T-helper 1 cell (primary cell): ENCODE results near the gene NPAS3.

Experiments used
- DNase-seq, 5 donors: peaks; one replicate each; pipeline ENCODE4 v3.0.0-alpha.2; 2012 to 2020

NPAS3 gene

GRCh38 chr14:33596211-33597080 is 657.8 kb downstream of the NPAS3 start:
- no peak for DNase-seq

DNA sequence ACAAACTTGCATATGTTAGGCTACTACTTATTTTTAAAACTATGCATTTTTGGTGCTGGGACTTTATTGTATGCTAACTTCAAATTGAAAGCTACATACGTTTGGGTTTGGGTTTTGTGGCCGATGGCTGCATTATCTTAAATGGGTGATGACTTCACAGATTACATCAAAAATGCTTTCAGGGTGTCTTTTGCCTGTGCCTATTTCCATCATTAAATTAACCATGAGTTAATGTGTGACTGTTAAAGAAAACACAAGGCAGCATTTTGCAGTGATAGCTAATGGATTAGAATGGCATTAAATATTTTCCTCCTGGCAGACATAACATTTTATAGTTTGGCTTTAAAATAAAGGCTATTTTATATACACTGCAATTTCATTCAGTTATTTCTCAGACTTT is 659.9 kb downstream of the NPAS3 start:
- no peak for DNase-seq

- no peak for DNase-seq
Observed at GRCh38 chr14:33602396-33602795, 663.7 kb downstream of the NPAS3 start.

DNA sequence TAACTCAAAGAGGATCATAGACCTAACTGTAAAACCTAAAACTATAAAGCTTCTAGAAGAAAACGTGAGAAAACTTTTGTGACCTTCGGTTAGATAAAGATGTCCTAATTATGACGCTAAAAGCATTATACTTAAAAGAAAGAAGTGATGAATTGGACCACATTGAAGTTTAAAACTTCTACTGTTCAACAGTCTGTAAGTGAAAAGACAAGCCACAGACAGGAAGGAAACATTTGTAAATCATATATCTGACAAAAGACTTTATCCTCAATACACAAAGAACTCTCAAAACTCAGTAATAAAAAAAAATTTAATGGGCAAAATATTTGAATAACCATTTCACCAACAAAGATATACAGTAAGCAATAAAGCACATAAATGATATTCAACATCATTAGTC is 667.9 kb downstream of the NPAS3 start:
- DNase-seq, result no peak

DNA sequence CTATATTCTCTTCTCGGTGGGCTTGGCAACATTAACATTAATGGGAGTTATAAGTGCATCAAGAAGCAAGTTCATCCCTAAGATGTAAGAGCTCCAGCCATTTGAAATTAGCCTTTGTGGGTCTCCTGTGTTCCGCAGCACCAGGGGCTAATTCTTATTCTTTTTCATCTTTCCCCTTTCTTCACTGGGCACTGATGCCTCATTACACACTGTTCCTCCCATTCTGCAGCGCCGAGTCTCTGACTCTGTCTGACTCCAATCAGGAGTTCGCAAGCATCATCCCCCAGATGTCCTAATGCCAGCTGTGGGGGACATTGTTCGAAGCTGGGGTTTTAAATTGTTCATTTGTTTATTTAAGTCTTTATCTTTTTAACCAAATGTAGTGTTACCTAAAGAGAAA is 670.9 kb downstream of the NPAS3 start:
- no peak for DNase-seq

DNA sequence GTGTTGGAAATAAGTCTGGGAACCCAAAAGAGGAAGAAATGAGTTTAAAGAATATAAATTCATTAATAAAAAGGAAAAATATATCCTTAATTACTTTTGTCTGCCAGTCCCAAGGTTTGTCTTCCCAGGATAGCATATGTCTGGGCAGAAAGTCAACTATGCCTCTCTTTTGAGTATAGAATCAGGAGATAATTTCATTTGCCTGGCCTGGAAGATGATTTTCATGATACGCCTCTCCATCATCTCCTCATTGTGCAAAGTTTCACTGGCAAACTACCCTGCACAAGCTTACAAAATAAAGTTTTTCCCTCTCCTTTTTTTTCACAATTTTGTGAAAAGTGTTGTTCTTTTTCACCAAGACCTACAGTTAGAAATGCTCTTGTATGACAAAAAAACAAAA is 671.4 kb downstream of the NPAS3 start:
- no peak for DNase-seq

- DNase-seq, result no peak
Observed at GRCh38 chr14:33611405-33612196, 672.9 kb downstream of the NPAS3 start.

GRCh38 chr14:33612197-33612505 is 673.5 kb downstream of the NPAS3 start:
- no peak for DNase-seq

- DNase-seq, result no peak
Observed at GRCh38 chr14:33617154-33617553, 678.5 kb downstream of the NPAS3 start.

GRCh38 chr14:33618361-33619105 is 679.9 kb downstream of the NPAS3 start:
- DNase-seq, result no peak

DNA sequence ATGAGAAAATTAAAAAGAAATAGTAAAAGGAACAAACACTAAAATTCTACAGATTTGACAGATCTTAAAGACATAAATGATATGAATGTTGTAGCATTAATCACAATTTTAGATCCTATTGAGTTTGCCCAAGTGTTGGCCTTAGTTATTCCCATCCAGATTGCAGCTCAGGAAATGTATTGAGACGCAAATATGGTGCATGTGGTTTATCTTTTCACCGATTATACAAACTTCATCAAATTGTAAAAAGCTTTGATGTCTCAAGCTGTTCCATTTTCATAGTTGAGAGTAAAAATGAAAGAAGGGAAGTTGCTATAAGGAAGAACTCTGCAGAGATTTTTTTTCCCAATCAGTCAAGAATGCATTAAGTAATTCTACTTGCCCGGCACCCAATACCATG is 683.8 kb downstream of the NPAS3 start:
- no peak for DNase-seq

GRCh38 chr14:33629792-33630191 is 691.1 kb downstream of the NPAS3 start:
- no peak for DNase-seq

DNA sequence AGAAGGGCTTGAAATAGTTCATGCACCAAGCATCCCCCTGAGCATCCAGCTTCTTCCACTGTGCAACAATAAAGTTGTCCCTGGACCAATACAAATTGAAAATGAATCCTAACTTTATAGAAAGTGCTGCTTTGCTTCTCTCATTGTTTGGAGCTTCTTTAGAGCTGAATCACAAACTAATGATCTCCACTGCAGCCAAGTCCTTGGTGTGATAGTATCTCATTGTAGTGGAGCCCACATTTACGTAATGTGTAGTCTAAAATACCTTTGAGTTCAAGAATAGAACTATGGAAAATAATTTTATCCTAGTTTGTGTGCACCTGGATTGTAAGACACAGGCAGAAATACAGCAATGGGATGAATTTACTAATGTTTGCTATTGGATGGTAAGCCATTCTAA is 692.3 kb downstream of the NPAS3 start:
- DNase-seq, result no peak

GRCh38 chr14:33631441-33631840 is 692.8 kb downstream of the NPAS3 start:
- no peak for DNase-seq

DNA sequence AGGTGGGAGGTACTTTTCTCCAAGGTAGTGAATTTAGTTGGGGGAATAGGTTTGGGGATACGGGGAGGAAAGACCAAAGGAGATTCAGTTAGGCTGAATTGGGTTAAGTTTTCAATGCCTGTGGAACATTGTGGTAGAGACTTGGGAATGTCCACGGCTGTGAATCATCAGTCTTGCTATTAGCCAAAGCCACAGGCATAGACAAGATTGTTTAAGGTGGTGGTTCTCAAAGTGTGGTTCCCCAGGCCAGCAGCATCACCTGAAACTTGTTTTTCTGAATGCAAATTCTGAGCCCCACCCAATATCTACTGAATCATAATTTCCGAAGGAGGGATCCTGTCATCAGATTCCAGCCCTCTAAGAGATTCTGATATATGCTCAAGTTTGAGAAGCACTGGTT is 696.0 kb downstream of the NPAS3 start:
- no peak for DNase-seq

- no peak for DNase-seq
Observed at GRCh38 chr14:33636716-33637115, 698.0 kb downstream of the NPAS3 start.

GRCh38 chr14:33642080-33642479 is 703.4 kb downstream of the NPAS3 start:
- no peak for DNase-seq

GRCh38 chr14:33642691-33643244 is 704.1 kb downstream of the NPAS3 start:
- no peak for DNase-seq

DNA sequence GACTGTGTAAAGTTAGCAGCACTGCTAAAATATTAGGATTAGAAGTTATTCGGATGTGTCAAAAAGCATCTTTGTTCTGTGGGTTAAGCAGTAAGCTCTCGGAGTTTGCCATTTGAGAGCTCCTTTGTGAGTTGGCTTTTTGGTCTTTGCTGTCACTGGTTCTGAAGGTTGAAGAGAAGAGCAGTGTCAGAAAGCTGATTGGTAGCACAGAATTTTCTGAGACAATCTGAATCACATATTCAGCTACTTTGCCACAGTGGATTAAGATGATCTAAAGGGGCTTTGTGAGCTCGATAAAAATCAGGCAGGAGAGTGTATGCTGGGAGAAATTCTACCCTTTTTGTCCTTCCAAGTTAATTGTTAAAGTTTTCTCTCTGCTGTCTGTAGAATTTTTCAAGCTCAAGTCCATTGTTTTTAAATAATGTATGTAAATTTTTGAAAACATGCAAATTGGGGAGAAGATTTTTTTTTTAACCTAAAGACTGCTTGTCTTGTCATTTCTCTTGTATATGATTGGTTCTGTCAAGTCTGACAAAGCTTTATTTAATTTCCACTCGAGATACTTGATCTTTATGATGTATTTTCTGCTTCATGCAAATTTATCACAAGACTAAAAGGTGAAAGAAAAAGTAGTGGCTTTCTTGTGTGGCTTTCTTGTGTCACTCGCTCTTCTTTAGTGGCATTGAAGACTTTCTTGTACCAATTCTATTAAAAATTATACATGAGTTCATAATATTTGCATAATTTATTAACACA is 704.9 kb downstream of the NPAS3 start:
- no peak for DNase-seq

- no peak for DNase-seq
Observed at GRCh38 chr14:33646692-33647260, 708.1 kb downstream of the NPAS3 start.

DNA sequence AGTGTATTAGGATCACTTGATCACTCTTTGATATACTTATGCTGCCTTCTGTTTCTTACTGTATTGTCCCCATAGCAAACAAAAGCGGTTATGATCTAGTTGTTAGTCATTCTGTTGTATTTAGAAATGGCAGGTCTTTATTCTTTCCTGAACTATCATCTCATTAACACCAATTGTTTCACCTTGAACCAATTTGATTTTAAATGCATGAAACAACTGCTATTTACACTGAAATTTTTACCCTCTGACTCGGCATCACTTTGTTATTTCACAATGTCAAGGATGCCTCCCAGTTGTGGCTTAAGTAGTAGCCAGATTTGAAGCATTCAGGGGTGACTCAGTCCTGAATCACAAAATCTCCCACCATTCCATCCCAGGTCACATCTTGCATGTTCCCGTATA is 708.7 kb downstream of the NPAS3 start:
- no peak for DNase-seq

- DNase-seq, result no peak
Observed at GRCh38 chr14:33650430-33650829, 711.8 kb downstream of the NPAS3 start.
